Spleen (tissue), 7 donors: ENCODE measurements around the gene COL26A1.
"Not testable (repeated sequence)": the region's sequence is repeated elsewhere in the genome, so short reads cannot be mapped to it uniquely, and the experiment has no call there.

Experiments used
- CTCF ChIP-seq, 11 experiments: fragments of 200-600 bp in 7 of 11; fragments of 450-650 bp in 4 of 11; sonication (generic) in 4 of 11; IDR thresholded peaks in 8 of 11; conservative IDR thresholded peaks in 3 of 11; 1 replicate in 7 of 11; 2 replicates in 4 of 11; pipeline versions ENCODE4 v1.4.0 to v1.8.0; 2016 to 2021; ENCODE audit warnings: antibody characterized with exemption in 11 of 11, inconsistent platforms in 4 of 11, mild to moderate bottlenecking in 1 of 11
- POLR2AphosphoS5 ChIP-seq, 3 donors: sonication (generic); formaldehyde crosslinking; IDR thresholded peaks; one replicate each; pipeline ENCODE4 v1.5.1; 2017; ENCODE audit warnings: antibody characterized with exemption in 3 of 3
- donor health status: DM: no; HTN: no; CAD: no; lungs with moderate emphysema.
- donor health status: DM: no; HTN: no; CAD: no.
- donor health status: DM: no; HTN: no; CAD: no.

DNA sequence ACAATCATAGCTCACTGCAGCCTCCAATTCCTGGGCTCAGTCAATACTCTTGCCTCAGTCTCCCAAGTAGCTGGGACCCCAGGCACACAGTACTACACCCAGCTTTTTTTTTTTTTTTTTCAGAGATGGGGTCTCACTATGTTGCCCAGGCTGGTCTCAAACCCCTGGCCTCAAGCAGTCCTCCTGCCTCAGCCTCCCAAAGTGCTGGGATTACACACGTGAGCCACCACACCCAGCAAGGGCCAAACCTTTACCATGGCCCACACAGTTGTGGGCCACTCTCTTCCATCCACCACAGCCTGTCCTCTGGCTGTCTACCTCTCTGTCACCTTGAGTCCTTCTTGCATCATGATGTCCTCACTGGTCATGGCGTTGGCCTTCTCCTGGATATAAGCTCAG, 242.3 kb downstream of the COL26A1 start:
- TF ChIP-seq CTCF (IDR thresholded peaks at IDR 0.05 in 8 of 11, conservative IDR thresholded peaks at IDR 0.05 in 3 of 11); POLR2AphosphoS5 (IDR thresholded peaks at IDR 0.05): not testable (repeated sequence)
